Measurements from ENCODE around the gene EPHA4.

DNA sequence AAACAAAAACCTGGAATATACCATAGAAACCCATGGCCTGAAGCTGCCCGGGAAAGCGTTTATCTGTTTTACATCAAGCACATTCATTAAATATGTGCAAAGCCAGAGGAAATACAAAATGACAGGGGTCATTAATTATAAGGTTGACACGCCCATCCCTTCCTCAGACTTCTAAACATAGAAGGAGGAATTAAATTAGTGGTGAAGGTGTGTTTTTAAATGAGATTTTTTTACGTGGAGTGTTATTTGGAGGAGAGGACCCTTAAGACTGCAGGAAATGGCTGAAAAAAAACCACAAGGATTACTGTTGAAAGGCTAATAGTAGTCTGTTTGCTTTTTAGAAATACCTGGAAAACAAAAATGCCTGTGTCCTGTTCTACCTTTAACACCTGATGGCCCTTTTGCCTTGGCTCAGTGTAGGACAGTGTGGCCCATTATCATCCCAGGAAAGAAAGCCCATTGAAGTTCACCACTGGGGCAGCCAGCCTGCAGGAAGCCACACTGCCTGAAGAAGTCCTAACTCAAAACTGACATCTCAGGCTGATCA lies 123.2 kb downstream of the EPHA4 start:
- TF ChIP-seq, protein P1, sequence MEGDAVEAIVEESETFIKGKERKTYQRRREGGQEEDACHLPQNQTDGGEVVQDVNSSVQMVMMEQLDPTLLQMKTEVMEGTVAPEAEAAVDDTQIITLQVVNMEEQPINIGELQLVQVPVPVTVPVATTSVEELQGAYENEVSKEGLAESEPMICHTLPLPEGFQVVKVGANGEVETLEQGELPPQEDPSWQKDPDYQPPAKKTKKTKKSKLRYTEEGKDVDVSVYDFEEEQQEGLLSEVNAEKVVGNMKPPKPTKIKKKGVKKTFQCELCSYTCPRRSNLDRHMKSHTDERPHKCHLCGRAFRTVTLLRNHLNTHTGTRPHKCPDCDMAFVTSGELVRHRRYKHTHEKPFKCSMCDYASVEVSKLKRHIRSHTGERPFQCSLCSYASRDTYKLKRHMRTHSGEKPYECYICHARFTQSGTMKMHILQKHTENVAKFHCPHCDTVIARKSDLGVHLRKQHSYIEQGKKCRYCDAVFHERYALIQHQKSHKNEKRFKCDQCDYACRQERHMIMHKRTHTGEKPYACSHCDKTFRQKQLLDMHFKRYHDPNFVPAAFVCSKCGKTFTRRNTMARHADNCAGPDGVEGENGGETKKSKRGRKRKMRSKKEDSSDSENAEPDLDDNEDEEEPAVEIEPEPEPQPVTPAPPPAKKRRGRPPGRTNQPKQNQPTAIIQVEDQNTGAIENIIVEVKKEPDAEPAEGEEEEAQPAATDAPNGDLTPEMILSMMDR (IDR thresholded peaks at IDR 0.05), result no peak
- TF ChIP-seq POLR2A (IDR thresholded peaks at IDR 0.05), result no peak

Measured in Peyer's patch (tissue), 4 donors.